Stimulated activated CD8-positive, alpha-beta memory T cell treated with anti-CD3 and anti-CD28 coated beads, Interleukin-7, amount 100 ng/mL, for 1 hour (primary cell): ENCODE measurements around the gene ATP13A1.

Source experiments
- DNase-seq, 2 donors: peaks; one replicate each; pipeline ENCODE4 v3.0.0-alpha.2; 2020; ENCODE audit warnings: low read depth in 2 of 2

ATP13A1 gene

DNA sequence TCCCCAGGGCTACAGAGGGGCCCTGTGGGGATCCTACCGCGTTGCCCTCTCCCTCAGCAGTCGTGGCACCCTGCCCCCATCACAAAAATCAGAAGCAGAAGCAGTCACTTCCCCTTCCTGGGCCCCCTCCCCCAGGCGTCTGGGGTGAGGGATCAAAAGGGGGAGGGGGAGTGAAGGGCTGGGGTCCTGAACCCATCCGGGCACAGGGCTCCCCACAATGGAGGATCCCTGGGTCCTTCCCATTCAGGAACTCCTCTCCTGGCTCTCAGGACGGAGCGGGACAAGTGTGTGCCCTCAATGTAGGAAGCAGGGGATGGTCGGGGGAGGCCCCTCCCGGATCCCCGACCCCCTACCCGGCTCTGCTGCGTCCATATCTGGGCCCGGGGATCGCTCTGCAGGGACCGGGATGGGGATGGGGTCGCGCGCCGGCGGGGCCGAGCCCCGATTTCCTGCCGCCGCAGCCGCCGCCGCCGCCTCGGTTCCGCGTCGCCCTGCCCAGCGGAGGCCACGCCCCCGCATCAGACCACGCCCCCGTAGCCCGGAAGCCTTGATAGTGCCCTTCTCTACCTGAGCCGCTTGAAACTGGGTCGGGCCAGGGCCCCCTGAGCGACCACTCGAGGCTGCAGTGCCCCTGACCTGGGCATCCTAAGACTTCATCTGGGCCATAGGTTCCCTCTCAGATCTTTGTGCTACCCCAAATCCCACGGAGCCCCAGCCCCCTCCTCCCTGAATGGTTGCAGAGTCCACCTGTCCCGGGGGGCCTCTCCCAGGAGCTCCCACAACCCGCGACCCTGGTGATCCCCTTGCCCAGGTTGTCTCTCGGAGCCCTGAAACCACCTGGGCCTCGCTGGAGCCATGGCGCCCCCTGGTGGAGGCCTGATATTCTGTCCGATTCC is 20.1 kb downstream of the ATP13A1 start, which contains the start of gene GMIP:
Gene GMIP, minus strand, starts transcription at position 500 of the 896 bp plus-strand sequence. Its CDS starts 128 bp downstream, at position 372.
- peak; percentile 77 to 86 for DNase-seq

DNA sequence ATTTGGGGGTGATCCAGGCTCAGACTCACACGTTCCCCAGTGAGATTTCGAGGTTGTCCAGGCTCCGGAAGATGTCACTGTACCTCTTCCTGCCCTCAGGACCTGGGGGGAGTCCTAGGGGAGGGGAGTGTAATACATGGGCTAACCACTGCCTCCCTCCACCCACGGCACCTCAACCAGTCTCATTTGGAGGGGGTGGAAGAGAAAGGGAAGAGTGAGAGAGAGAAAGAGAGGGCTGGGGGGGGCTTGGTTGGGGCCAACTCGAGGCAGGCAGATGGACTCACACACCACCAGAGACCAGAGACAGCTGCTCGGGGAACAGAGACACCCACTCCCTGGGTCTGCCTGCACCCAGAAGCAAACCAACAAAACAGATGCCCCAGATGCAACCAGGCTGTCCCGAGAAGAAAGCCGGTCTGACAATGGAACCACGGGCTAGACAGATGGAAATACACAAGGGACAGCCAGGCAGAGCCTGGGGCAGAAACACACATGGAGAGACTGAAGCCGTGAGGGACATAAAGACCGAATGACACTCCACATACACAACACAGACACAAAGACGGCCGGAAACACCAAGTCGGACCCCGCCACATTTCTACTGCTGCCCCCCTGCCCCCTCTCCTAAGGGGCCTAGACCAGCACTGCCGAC is 20.8 kb downstream of the ATP13A1 start:
- no peak for DNase-seq

DNA sequence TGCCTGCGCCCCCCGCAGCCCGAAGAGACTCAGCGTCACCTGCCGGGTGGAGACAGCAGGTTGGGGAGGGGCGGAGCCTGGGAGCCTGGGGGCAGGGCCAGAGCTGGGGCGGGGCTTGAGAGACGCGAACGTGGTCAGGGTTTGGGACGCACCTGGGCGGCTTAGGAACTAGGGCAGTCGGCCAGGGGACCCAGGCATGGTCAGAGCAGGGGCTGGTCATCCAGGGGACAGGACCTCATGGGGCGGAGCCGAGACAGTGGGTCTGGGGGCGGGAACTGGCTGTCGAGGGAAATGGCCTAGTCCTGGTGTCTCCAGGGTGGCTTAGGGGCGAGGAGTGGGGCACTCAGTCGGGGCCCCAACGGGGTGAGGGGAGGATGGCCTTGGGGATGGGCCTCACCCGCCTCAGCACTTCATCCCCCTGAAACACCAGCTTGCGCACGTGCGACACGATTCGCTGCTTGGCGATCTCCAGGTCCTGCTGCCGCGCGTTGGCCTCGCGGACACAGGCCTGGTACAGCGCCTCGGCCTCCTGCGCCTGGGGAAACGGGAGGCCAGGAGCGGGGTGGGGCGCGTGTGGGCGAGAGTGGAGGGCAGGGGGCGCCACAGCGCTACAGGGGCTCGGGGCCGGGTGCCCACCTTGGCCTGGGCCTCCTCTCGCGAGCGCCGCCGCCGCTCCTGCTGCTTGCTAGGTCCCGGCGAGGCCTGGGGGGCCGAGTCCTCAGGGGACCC is 25.8 kb downstream of the ATP13A1 start:
- DNase-seq, result no peak

DNA sequence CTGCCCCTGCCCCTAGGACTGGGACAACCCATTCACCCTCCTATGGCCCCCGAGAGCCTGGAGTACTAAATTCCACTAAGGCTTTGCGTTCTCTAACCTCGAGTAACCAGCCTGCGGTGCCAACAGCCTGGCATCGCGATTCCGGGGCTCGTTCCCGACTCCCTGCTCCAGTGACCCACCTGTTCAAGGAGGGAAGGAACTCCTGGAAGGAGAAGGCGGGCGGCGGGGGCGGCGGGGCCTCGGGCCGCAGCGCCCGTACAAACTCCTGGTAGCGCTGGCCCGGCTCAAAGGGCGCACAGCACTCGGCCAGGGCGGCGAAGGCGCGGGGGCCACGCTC is 26.3 kb downstream of the ATP13A1 start:
- no peak for DNase-seq

DNA sequence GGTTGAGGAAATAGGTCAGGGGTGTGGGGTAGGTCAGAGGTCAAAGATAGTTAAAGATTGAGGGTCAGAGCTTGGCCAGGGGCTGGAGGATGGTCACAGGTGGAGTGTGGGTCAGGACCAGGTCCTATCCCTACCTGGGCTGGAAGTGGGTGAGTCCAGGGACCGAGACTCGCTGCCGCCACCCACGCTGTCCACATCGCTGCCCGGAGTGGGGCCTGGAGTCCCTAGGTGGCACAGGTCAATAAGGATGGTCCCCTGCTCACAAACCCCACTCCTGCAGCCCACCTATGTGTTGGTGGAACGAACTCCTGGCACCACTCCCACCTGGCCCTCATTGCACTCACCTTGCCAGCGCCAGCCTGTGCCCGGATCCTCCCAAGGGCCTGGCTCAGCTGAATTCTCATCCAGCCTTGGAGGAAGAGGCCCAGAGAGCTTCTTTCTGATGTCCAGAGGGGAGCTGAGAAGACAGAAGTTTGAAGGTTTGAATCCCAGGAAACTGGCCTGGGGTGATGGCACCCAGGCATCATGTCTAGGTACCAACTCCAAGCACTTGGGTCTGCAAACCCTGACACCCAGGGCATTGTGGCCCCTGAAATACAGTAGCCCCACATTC is 26.8 kb downstream of the ATP13A1 start:
- DNase-seq, result no peak

DNA sequence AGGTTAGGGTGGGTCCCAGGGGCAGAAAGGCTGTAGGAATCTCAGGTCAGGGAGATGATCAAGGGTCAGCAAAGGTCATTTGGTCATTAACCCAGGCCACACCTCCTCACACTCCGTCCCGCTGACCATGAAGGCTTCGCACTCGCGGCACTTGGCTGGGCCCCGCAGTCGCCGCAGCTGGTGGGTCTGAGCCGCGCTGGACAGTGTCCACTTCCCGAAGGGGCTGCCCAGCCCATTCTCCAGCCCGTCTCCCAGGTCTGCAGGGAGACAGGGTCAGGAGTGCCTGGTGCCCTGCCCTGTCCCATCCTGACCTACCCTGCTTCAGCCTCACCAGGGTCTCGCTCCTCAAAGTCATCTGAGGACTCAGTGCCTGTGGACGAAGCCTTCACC is 28.2 kb downstream of the ATP13A1 start:
- no peak for DNase-seq

DNA sequence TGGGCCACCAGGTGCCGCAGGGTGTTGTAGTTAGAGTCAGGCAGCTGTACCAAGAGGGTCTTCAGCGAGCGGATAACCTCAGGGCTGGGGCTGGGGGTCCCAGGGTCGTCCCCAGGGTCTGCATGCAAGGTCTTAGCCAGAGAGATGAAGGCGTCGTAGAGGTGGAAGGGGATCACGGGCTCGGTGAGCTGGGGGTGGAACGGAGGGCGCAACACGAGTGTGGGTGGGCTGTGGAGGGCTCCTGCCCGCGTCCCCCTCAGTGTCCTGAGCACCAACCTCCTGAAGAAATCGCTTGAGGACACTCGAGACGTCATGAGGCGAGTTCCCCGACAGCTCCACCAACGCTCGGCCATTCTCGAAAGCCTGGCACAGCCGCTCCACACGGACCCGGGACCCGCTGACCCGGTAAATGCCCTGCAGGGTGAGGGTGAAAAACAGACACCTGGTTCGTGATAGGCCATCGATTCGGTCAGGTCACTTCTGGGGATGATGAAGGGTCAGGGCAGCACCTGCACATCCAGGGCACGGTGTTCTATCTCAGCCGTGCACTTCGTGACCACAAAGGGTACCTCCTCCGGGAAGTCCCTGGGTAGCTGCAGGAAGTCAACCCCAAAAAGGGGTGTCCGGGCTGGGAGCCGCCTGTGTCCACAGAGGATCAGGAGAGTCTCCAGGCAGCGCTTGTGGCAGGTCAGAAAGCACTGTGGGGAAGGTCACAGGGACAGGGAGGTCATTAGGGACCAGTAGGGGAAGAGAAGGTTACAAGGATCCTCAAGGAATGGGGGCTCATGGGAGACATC is 28.8 kb downstream of the ATP13A1 start:
- no peak for DNase-seq

DNA sequence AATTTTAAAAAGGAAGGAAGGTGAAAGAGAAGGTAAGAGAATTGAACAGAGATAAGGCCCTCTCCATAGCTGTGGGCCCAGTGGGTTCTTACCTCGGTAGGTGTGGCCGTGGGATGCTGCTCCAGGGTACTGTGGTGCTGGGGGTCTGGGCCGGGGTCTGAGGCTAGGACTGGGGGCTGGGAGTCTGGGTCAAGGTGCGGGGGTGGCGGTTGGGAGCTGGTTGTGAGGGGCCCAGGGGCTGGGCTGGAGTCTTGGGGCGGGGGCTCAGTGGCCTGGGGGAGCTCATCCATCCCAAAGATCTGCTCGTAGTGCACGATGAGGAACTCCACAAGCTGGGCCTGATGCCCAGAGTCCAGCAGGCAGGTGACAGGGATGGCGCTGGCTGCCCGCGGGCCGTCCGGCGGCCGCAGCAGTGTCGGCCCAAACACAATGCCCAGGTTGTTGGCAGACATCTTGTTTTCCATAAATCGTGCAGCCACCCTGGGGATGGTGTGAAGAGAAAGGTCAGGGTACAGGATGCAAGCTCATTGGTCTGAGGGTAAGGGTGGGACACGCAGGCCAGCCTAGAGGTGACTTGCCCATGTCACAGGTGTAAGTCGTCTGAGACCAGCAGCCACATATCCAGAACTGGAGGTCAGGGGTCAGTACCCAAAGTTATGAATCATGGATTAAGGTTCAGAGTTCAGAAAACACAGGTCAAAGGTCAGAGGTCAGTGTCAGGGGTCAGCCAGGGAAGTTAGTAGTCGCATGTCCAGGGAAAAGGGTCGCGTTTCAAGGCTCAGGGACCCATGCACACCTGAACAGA is 29.6 kb downstream of the ATP13A1 start:
- DNase-seq, result no peak

DNA sequence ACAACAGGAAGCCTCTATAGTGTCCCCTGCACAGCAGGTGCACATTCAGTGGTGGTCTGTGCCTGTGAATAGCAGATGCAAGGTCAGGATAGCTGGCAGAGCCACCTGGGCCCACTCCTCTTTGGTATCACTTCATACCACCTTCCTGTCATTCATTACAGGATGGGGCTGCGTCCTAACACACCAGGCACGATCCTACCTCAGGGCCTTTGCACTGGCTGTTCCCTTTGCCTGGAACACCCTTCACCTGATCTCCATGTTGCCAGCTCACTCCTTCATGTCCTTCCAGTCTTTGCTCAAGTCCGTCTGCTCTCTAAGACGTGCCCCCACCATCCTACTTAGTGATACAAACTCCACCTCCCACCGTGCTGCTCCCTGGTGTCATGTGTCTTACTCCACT is 30.8 kb downstream of the ATP13A1 start:
- DNase-seq, result no peak

DNA sequence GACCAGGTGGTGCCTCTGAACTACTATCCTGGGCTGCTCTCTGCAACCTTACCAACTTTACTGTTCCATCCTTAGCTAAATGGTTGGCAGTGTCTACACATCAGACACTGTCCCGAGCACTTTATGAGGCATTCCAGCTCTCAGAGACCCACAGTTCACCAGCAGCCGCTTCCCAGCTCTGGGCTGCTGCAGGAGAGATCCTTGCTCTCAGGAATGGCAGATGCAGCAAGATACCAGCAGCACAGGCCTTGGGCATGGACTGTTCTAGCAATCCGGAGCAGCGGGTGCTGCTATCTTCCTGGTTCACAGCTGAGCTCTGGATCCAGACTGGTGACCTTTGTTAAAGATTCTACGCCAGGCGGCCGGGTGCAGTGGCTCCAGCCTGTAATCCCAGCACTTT is 32.1 kb downstream of the ATP13A1 start:
- DNase-seq, result no peak

DNA sequence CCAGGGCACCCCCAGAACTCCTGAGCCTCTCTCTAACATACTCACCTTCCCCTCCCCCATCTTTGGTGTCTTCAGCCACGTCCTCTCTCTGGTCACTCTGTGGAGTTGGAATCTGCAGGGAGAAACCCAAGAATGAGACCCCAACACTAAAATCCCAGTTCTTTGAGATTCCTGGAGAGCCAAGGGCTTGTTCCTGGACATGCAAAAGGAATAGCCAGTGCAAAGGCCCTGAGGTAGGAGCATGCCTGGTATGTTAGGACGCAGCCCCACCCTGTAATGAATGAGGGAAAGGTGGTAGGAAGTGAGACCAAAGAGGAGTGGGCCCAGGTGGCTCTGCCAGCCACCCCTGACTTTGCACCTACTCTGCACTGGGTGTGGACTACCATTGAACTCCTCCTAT is 33.0 kb downstream of the ATP13A1 start:
- DNase-seq, result no peak

DNA sequence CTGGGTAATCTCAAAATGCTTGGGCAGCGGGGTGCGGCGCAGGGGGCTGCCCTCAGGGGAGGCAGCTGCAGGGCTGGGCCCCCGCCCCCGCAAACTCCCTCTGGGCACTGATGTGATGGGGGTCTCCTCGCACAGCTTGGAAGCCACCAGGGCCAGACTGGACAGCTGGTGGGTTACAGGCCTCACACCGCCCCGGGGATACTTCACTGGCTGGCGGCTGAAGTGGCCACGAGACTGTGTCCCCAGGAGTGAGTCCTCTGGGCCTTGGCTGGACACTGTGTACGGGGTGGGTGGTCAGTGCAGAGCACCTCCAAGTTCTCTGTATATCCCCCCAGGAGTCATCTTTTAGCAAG is 33.4 kb downstream of the ATP13A1 start:
- no peak for DNase-seq

DNA sequence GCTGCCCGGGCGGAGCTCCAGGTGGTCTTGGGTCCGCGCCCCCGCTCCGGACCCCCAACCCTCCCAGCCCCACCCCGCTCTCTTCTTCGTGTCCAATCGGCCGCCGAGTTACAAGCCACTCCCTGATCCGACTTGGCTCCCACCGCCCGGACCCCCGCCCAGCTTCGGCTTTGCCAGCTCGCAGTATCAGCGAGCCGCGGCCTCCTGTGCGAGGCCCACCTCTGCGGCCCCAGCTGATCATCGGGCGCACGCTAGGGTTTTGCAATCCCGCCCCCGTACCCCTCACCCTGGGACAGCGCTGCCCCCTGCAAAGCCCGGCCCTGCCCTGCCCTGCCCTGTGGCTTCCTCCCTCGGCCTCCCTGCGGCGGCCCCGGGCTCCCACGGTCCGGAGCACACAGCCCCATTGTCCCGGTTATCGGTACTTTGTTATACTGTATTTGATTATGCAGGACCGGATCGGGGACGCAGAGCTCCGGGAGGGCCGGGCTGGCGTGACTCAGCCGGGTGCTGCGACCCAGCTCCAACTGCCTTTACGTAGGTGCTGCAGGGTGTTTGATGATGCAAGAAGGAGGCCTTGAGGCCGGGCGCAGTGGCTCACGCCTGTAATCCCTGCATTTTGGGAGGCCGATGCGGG is 34.9 kb downstream of the ATP13A1 start:
- DNase-seq, result no peak

DNA sequence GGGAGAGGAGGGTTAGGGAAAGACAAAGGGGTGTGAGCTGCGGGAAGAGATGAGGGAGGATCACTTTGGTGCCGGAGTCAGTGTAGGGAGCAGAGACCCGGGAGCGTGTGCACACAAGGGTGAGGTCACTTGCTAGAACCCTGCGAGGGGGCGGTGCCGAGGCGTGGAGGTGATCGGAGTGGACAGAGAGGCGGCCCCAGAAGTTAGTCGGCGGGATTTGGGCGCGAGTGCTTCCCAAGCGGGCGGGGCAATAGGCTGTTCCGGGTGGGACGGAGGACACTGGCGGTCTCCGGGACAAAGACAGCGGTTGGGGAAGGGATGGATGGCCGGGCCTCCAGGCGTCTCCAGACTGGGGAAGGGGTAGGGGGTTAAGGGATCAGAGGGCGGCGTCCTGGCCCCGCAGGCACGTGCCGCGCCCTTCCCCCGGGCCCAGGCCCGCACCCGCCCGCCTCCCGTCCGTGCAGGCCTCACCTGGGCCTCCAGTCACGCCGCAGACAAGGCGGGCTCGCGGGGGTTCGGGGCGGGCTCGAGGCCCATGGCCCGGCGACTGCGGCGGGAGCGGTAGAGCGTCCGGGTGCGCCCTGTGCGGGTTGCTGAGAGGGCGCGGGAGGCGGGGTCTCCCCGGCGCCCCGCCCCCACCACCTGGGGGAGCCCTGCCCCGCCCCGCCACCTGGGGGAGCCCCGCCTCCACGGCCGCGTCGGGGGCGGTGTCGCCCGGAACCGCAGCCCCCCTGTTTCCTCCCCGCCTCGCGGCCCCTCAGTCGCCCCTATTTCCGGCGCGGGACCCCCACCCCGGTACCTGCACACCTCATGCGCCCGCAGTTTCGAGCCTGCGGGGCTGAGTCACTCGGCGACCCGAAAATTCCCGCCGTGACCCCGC is 35.6 kb downstream of the ATP13A1 start, which contains the start of gene LPAR2:
Gene LPAR2, minus strand, starts transcription at position 600 of the 880 bp plus-strand sequence. CDS start 945 bp downstream, outside the sequence.
- peak; percentile 46 to 55 for DNase-seq

DNA sequence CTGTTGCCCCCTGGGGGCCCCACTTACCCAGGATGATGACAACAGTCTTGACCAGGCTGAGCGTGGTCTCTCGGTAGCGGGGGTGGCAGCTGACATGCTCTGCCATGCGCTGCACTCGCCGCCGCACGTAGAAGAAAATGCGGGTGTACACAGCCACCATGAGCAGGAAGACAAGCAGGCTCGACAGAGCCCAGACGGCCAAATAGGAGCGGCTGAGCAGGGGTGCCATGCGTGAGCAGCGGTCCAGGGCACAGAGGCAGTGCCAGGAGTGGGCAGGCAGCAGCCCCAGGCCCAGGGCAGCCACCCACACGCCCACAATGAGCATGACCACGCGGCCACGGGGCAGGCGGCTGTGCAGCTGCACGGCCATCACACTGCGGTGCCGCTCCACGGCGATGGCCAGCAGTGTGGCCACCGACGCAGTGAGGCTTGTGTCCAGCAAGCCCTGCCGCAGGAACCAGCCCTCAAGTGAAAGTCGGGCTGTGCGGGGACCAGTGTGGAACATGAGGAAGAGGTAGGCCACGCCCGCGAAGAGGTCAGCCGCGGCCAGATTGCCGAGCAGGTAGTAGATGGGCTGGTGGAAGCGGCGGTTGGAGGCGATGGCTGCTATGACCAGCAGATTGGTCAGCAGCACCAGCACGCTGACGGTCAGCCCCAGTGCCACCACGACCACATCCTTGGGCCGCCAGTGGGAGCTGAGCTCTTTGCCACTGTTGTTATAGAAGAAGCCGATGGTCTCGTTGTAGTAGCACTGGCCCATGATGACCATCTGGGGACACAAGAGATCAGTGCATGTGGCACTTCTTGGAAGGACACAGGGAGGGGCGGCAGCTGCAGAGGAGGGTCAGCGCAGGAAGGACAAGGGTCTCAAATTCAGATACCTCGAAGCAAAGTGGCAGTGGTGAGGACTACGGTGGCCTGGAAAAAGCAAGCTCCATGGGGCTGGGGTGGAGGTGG is 36.7 kb downstream of the ATP13A1 start:
- no peak for DNase-seq

DNA sequence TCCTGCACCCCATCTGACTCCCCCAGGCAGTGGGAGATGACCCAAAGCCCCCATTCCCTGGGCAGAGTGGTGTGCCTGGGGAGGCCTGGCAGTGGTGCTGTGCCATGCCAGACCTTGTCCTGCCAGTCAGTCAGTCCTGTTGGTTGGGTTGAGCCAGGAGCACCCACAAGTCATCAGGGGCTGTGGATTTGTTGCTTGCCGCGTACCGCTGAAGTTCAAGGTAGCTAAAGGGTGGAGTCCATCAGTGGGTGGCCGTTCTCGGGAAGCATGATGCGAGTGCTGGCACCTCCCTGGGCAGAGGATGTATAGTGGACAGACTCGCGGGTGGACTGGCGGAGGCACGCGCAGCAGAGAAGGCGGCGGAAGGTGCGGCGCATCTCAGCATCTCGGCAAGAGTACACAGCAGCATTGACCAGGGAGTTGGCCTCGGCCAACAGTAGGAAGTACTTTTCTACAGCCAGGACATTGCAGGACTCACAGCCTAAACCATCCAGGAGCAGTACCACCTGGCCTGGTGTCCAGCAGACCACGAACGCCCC is 39.4 kb downstream of the ATP13A1 start:
- DNase-seq, result no peak

DNA sequence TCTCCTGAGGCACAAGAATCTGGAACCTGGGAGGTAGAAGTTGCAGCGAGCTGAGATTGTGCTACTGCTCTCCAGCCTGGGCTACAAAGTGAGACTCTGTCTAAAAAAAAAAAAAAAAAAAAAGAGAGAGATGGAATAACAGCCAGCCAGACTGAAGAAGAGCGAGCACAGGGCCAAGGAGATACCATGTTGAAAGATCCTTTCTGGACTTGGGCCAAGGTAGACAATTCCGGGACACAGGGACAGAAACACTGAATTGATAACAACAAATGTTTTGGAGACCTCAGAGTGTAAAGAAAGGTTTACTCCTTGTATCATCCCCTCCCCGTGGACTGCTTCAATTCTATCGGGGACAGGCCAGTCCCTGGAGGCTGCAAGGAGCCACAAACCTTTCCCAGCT is 40.1 kb downstream of the ATP13A1 start:
- DNase-seq, result no peak

DNA sequence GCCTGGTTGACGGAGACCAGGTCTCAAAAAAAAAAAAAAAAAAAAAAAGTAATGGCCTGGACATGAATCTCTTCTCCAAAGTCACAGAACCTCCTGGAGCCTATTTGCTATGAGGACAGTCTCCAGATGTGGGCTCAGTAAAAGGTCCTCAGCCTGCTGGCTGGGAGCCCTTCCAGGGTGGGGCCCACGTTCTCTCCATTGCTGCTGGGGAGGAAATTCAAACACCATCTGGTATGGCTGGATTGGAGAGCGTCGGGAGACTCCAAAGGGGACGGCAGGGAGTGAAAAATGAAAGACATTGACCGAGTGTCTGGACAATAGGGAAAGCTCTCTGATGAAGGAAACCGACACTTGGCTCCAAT is 43.6 kb downstream of the ATP13A1 start:
- no peak for DNase-seq
